GM18858 (cell line): Measurements from ENCODE around the gene LRRC3.

Experiments
- ATAC-seq: cut with Tn5 transposase; IDR thresholded peaks from one replicate; pipeline ENCODE4 v1.9.1; 2021; ENCODE audit not compliant: unreplicated experiment

Gene LRRC3

GRCh38 chr21:44423941-44424607 lies 31.2 kb upstream of the LRRC3 start:
- no peak for ATAC-seq

- no peak for ATAC-seq
These were observed 30.6 kb upstream of the LRRC3 start for GRCh38 chr21:44424608-44425306.

- ATAC-seq: no peak
These were observed 29.9 kb upstream of the LRRC3 start for GRCh38 chr21:44425307-44425894.

GRCh38 chr21:44425895-44426662 lies 29.2 kb upstream of the LRRC3 start:
- ATAC-seq: no peak

GRCh38 chr21:44426663-44427191 lies 28.6 kb upstream of the LRRC3 start:
- ATAC-seq: no peak

- no peak for ATAC-seq
These were observed 27.8 kb upstream of the LRRC3 start for GRCh38 chr21:44427241-44428120.

- ATAC-seq: no peak
These were observed 26.9 kb upstream of the LRRC3 start for GRCh38 chr21:44428281-44428960.

DNA sequence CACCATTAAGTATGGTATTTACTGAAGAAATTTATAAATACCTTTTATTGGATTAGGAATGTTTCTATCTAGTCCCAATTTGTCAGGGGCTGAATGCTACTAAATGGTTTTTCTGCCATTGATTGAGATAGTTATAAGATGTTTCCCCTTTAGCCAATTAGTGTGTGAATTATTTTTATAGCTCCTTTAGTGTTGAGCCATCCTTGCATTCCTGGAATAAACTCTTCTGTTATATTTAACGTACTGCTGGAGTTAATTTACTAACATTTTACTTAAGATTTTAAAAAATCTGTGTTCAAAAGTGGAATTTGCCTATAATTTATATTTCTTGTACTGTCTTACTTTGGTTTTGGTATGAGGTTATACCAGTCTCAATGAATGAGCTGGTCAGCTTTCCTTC lies 25.4 kb upstream of the LRRC3 start:
- ATAC-seq: no peak

- ATAC-seq: no peak
These were observed 24.0 kb upstream of the LRRC3 start for GRCh38 chr21:44431300-44431699.

DNA sequence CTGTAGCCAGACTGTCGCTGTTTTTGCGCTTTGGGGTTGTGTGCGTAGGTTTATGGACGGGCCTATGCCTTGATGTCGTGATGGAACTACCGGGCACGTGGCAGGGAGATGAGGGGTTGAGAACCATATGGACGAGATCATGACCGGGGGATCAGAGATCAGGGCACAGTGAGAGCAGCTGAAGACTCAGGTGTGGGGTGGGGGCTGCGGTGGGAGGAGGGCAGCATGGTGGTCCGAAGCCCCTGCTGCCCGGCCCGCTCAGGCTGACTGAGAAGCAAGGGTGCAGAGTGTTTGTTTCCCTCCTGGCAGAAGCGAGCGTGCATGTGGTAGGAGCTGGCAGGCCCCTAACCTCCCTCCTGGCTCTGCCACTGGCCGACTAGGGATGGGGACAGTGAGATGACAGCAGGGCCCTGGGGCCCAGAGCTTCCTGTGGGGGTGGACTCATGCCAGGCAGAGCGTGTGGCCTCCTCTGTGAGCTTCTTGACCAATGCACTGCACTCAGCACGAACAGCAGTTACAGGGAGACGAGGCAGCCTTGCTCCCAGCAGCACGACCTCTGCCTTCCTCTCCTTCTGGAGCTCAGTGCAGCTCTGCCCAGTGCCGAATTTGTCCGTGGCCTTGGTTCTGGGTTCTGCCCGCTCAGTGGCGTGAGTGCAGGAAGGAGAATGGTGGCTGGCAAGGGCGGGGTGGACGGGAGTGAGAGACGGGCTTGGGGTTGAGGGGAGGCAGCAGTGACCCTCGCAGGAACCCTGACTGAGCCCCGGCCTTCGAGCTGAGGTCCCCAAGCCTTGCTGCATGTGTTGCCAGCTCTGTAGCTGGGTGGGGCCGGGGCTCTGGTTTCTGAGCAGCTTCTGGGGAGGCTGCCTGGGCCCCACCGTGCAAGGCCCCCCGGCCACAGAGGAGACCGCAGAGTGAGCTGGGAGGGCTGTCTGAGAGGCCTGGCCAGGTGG lies 22.2 kb upstream of the LRRC3 start:
- no peak for ATAC-seq

DNA sequence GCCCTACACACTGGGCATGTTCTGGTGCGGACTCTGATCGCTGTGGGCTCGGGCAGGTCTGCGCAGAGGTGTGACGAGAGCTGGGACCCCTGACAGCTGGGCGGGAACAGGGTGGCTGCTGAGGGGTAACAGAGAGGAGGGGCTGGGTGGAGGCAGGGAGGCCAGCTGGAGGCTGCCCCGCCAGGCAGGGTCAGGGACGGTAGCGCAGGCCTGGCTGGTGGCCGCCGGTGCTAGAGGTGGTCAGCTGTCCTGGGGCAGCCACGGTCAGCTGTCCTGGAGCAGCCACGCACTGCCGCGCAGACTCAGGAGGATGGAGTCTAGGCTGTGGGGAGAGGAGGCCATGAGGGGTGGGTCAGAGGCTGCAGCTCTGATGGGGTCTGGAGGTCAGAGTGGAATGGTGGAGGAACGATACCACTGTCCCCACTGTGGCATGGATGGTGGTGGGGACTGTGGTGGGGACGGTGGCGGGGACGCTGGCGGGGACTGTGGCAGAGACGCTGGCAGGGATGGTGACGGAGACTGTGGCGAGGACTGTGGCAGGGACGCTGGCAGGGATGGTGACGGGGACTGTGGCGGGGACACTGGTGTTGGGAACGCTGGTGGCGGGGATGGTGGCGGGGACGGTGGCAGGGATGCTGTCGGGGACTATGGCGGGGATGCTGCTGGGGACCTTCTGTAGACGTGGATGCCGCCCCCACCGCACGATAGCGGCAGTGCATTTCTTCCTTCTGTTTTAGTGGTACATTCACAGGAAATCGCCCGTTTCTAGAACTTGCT lies 21.3 kb upstream of the LRRC3 start:
- ATAC-seq: no peak

- no peak for ATAC-seq
These were observed 20.8 kb upstream of the LRRC3 start for GRCh38 chr21:44434568-44434925.

DNA sequence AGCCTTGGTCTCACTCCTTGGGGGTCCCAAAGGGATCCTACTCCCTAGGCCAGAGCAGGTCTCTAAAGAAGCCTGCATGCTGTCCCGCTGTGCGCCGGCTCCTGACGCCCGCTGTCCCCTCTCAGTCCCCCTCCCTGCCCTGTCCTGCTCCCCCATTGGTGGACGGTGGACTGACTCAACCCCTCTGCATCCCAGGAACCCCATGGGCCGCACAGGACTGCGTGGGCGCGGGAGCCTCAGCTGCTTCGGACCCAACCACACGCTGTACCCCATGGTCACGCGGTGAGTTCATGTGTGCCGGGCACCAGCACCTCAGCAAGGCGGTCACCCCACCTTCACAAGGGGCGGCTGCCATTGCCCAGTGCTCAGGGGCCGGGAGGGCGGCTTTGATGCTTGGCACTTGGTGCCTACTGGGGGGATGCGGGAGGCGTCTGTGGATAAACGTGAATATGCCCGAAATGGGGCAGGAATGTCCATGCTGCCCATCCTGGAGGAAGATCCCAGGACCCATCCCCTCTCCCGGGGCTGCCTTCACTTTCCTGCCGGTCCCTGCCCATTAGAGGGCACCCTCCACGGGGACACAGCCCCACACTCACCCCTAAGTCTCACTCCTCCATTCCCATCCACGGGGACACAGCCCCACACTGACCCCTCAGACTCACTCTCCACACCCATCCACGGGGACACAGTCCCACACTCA lies 20.2 kb upstream of the LRRC3 start:
- ATAC-seq: no peak

DNA sequence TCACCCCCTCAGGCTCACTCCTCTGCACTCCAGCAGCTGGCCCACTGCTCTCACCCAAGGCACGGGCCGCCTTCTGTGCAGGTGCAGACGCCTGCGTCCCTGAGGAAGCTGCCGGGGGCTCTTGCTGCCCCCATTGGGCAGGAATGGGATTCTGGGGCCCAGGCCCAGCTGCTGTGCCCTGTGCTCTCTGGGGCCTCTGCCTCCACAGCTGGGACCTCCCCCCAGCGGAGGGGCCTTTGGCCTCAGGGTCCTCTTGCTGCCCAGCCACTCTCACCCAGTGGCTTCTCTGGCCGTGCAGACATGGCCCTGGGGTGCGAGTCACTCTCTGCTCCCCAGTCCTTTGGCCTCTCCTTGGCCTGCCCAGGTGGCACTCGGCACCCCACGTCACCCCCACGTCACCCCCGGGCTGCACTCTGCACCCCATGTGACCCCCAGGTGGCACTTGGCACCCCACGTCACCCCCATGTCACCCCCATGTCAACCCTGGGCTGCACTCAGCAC lies 19.1 kb upstream of the LRRC3 start:
- no peak for ATAC-seq

DNA sequence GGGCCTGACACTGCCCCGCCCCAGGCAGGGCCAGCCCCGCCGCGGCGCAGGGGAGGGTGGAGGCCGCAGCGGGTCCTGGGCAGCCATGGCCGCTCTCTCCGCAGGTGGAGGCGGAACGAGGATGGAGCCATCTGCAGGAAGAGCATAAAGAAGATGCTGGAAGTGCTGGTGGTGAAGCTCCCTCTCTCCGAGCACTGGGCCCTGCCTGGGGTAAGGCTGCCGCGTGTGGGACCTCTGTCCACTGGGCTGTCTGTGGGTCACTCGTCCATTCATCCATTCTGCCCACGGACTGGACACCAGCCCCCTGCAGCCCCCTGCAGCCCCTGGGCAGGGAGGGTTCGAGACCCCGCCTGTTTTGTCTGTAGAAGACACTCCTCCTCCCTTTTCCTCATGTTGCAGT lies 18.4 kb upstream of the LRRC3 start:
- no peak for ATAC-seq

GRCh38 chr21:44437371-44437695 lies 18.0 kb upstream of the LRRC3 start:
- ATAC-seq: no peak

DNA sequence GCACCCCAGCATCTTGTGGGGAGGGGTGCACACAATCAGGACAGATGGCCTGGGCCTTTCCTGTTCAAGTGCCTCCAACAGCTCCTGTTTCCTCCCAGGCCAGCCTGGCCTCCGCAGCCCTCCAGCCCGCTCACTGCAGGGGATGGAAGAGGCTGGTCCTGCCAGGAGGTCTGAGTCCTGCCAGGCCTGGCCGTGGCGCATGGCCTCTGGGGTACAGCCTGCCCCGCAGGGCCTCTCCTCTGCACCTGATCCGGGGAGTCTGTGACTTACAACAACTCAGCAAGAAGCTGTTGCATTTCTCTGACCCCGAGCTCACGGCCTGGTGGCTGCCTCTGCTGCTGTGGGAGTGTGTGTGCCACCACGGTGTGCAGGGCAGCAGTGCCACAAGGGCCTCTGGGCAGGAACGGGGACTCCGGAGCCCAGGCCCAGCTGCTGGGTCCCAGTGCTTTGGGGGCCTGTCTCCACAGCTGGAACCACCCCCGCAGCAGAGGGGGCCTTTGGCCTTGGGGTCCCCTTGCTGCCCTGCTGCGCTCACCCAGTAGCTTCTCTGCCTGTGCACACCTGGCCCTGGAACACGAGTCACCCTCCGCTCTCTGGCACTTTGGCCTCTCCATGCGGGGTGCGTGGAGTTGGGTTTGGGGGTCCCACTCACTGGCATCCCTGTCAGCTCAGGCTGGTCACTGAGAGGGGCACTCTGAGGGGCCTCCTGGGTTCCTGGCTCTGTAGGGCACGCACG lies 17.4 kb upstream of the LRRC3 start:
- no peak for ATAC-seq
